ENCODE results near the gene PRRC1. TPM values are rescaled to one million over a fixed set of nuclear protein-coding genes. Genes with fewer than 3 reads are reported as not detected.

The PRRC1 gene
- 70.9 and 72.3 TPM in 2 replicates for total RNA-seq

DNA sequence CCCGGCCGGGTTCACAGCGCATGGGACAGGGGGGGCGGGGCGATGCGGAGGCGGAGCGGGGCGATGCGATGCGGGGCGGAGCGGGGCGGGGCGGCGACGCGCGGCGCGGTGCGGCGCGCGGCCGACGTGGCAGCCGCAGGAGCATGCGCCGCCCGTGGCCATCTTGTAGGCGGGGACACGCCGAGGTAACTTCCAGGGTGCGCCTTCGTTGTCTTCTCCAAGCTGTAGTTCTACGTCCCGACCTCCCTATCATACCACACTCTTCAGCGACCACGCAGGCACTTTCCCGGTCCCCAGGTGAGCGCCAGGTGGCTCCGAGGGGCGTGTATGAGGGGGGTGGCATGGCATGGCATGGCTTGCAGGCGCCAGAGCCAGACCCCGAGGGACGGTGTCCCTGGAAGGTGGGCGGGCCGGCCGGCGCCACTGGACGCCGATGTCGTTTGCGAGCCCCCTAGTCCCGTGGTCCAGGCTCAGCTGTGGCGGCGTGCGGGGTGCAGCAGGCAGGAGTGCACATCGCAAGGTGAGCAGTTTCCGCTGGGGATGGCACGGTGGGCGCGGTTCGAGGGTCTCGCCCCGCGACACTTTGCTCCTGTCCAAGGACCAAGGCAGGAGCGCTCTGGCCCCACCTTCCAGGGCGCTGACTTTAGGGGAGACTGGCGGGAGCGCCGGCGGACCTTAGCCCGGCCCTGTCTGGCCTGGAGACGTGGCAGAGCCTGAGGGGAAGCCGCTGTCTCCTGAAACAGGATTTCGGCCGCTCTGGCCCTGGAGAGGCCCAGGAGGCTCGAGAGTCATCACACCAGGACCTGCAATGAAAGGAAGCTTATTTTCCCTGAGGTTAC is at the start of gene PRRC1:
TSS of gene PRRC1 (plus strand) at position 161 of the 839 bp plus-strand sequence. CDS start 5,840 bp downstream, outside the sequence.

Other genes starting within 250 kb of the PRRC1 start
- gene MEGF10, start 226.8 kb upstream of the PRRC1 start, total RNA-seq = 0.96 and 6.3 TPM in 2 replicates
- gene CTXN3, start 131.4 kb downstream of the PRRC1 start, total RNA-seq = not detected in 2 replicates
- gene CCDC192, start 185.8 kb downstream of the PRRC1 start, total RNA-seq = not detected in 2 replicates

Data from epithelial cell of alveolus of lung (primary cell).